ENCODE results near the gene CNTNAP5.

CNTNAP5 gene

DNA sequence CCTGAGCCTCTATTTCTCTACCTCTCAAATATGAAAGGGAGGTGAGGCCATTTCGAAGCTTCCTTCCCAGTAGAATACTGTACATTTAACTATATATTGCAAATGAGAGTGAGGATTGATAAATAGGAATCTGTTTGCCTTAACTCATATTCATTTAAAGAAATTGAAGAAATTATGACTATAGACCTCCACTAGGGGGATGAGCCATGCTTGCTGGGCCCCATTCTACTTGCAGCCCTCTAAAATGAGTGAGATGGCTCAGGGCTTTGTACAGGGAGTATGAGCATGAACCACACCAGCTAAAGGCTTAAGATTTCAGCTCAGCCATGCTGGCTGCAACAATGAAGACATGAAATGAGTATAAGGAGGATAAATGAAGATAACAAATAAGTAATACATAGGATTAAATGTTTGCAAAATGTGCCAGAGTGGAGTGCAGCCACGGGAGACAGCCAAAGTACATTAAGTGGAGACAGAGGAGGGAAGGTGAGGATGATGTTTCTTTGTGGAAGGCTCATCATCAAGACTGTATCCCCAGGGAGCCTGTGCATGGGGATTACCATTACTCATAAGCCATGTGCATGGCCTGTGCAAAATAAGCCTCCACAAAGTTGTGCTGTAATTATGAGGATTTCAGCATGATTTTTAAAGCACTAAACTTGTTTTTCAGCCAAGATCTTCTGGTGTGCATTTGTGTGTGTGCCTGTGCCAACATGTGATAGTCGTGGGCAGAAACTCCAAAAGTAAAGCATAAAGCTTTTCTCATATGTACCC lies 300.8 kb downstream of the CNTNAP5 start:
- DNase-seq (ENCODE audit: low read depth) = peak; percentile 27
- TF ChIP-seq, protein P1, sequence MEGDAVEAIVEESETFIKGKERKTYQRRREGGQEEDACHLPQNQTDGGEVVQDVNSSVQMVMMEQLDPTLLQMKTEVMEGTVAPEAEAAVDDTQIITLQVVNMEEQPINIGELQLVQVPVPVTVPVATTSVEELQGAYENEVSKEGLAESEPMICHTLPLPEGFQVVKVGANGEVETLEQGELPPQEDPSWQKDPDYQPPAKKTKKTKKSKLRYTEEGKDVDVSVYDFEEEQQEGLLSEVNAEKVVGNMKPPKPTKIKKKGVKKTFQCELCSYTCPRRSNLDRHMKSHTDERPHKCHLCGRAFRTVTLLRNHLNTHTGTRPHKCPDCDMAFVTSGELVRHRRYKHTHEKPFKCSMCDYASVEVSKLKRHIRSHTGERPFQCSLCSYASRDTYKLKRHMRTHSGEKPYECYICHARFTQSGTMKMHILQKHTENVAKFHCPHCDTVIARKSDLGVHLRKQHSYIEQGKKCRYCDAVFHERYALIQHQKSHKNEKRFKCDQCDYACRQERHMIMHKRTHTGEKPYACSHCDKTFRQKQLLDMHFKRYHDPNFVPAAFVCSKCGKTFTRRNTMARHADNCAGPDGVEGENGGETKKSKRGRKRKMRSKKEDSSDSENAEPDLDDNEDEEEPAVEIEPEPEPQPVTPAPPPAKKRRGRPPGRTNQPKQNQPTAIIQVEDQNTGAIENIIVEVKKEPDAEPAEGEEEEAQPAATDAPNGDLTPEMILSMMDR (conservative IDR thresholded peaks at IDR 0.05; ENCODE audit: control insufficient read depth, insufficient read depth, low read depth, low read length) = no peak
- H3K4me3 ChIP-seq (ENCODE audit: control insufficient read depth, low read depth, low read length) = no peak overlapping the region

- DNase-seq (ENCODE audit: low read depth) = no peak
- TF ChIP-seq, protein P1 (conservative IDR thresholded peaks at IDR 0.05; ENCODE audit: control insufficient read depth, insufficient read depth, low read depth, low read length) = no peak
- H3K4me3 ChIP-seq (ENCODE audit: control insufficient read depth, low read depth, low read length) = no peak overlapping the region
Observed at GRCh38 chr2:124327303-124327702, 302.2 kb downstream of the CNTNAP5 start.

- H3K4me3 ChIP-seq (ENCODE audit: control insufficient read depth, low read depth, low read length) = no peak overlapping the region
- TF ChIP-seq, protein P1 (conservative IDR thresholded peaks at IDR 0.05; ENCODE audit: control insufficient read depth, insufficient read depth, low read depth, low read length) = no peak
- no peak for DNase-seq (ENCODE audit: low read depth)
Observed at GRCh38 chr2:124328397-124328796, 303.3 kb downstream of the CNTNAP5 start.

GRCh38 chr2:124333784-124334183 lies 308.7 kb downstream of the CNTNAP5 start:
- H3K4me3 ChIP-seq (ENCODE audit: control insufficient read depth, low read depth, low read length) = no peak overlapping the region
- TF ChIP-seq, protein P1 (conservative IDR thresholded peaks at IDR 0.05; ENCODE audit: control insufficient read depth, insufficient read depth, low read depth, low read length) = no peak
- no peak for DNase-seq (ENCODE audit: low read depth)

GRCh38 chr2:124335058-124335457 lies 310.0 kb downstream of the CNTNAP5 start:
- DNase-seq (ENCODE audit: low read depth) = no peak
- no peak overlapping the region for H3K4me3 ChIP-seq (ENCODE audit: control insufficient read depth, low read depth, low read length)
- TF ChIP-seq, protein P1 (conservative IDR thresholded peaks at IDR 0.05; ENCODE audit: control insufficient read depth, insufficient read depth, low read depth, low read length) = no peak

DNA sequence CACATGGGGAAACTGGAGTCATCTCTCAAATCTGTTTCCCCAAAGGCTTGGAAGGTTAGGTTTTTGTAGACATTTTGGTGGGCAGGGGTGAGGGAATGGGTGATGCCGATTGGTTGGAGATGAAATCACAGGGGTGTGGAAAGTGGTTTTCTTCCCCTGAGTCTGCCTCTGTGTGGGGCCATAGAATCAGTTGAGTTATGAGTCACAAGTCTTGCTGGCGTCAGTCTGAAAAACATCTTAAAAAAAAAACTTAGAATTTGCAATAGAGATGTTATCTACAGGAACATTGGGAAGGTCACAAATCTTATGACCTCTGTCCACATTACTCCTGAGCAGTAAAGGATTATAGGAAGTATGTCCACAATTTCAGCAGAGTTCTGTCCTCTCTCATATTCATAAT lies 314.6 kb downstream of the CNTNAP5 start:
- DNase-seq (ENCODE audit: low read depth) = peak; percentile 7
- H3K4me3 ChIP-seq (ENCODE audit: control insufficient read depth, low read depth, low read length) = no peak overlapping the region
- TF ChIP-seq, protein P1 (conservative IDR thresholded peaks at IDR 0.05; ENCODE audit: control insufficient read depth, insufficient read depth, low read depth, low read length) = no peak
